Measurements from ENCODE around the gene MRGPRF.

The MRGPRF gene, protein sequence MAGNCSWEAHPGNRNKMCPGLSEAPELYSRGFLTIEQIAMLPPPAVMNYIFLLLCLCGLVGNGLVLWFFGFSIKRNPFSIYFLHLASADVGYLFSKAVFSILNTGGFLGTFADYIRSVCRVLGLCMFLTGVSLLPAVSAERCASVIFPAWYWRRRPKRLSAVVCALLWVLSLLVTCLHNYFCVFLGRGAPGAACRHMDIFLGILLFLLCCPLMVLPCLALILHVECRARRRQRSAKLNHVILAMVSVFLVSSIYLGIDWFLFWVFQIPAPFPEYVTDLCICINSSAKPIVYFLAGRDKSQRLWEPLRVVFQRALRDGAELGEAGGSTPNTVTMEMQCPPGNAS

DNA sequence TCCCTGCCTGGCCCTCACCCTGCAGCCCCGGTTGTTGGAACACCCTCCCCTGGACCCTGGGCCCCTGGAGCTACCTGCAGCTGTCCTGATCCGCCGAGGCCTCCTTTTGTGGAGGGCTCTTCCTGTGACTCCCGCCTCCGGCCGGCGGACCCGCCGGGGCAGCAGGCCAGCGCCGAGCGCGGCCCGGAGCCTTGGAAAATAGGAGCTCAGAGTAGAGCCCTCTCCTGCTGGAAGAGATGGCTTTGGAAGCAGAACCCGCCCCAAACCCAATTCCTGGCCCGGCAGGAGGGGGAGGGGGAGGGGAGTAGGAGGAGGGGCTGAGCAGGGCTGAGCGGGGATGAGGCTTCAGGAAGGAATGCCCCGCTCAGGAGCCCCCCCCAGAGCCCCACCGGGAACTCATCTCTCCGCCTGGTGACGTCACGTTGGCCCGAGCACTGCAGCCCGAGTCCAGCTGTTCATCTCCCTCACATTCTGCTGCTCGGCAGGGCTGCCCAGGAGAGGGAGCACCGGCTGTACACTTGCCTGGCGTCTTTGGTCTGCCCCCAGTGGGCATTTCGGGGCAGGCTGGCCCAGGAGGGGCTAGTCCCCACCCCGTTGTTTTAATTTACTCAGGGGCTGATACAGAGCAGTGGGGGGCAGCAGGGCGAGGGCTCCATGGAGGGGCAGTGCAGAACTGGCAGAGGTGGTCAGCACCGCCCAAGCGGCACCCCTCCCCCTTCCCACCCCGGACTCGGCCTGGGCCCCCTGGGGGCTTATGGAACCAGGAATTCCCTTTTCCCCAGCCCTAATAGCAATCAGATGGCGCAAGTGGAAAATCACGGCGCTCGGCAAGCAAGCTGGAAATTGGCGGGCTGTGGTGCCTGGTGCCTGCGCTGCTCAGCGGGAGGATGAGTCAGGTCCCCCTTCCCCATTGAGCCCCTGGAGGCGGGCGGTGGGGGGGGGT is at the start of gene MRGPRF:
Gene MRGPRF, minus strand, starts transcription at position 238 of the 943 bp plus-strand sequence. CDS start 3,345 bp downstream, outside the sequence.
- H3K27ac ChIP-seq, result peak within 1 kb of the TSS; percentile 95
- DNase-seq (ENCODE audit: low spot score), result no peak
- TF ChIP-seq, protein P1, sequence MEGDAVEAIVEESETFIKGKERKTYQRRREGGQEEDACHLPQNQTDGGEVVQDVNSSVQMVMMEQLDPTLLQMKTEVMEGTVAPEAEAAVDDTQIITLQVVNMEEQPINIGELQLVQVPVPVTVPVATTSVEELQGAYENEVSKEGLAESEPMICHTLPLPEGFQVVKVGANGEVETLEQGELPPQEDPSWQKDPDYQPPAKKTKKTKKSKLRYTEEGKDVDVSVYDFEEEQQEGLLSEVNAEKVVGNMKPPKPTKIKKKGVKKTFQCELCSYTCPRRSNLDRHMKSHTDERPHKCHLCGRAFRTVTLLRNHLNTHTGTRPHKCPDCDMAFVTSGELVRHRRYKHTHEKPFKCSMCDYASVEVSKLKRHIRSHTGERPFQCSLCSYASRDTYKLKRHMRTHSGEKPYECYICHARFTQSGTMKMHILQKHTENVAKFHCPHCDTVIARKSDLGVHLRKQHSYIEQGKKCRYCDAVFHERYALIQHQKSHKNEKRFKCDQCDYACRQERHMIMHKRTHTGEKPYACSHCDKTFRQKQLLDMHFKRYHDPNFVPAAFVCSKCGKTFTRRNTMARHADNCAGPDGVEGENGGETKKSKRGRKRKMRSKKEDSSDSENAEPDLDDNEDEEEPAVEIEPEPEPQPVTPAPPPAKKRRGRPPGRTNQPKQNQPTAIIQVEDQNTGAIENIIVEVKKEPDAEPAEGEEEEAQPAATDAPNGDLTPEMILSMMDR (conservative IDR thresholded peaks at IDR 0.05; ENCODE audit: low read depth), result 0 out of 2 replicates have a peak, but pooled peaks have one; percentile 8
- ChIA-PET POLR2A (ENCODE audit: low non-redundant PET) (interaction anchor here (0.5 kb wide), 1 partner anchor 74 kb away, joined by 3 read pairs; no protein-coding TSS in a partner anchor), CTCF (interaction anchor here (0.6 to 1.1 kb wide), 2 partner anchors 14 to 25 kb away, joined by 3 to 4 read pairs; no protein-coding TSS in a partner anchor)

DNA sequence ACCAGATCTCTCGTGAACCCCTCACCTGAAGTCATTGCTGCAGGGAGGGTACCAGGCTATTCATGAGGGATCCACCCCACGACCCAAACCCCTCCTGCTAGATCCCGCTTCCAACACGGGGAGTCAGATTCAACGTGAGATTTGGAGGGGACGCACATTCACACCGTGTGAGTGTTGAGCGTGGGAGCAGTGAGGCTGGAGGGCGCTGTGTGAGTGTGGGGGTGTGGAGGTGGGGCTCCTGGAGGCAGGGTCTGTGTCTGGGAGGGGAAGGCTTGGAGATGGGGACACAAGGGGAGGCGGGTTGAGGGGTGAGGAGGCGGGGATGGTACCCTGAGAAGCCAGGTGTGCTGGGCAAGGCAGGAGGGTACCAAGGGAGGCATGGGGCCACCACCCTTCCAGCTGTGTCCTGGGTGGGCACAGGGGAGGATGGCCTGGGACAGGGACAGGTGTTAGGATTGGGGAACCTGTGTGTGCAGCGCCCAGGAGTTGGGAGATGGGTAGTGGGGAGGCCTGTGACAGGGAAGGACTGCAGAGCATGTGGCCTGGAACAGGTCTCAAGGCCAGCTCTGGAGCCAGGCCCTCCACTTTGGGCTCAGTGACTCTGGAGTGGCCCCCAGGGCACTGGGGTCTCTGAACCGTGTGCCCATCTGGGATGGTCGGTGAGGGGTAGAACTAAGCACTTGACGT is 49.3 kb upstream of the MRGPRF start:
- DNase-seq (ENCODE audit: low spot score), result no peak
- TF ChIP-seq, protein P1 (conservative IDR thresholded peaks at IDR 0.05; ENCODE audit: low read depth), result no peak
- no peak overlapping the region for H3K27ac ChIP-seq
- POLR2A ChIA-PET (ENCODE audit: low non-redundant PET), result no interaction called here
- CTCF ChIA-PET, result no interaction called here

DNA sequence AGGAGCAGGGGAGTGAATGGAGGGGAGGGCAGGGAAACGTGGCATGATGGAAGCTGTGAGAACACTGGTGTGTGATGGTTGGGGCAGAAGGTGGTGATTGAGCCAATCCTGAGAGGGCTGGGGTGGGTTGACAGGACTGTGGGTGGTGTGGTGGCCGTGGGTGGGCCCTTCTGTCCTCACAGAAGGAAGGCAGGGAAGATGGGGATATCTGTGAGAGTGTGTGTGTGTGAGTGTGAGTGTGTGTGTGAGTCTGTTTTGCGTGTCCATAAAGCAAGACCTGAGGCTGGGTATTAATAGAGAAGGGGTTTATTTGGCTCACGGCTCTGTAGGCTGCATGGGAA is 48.6 kb upstream of the MRGPRF start:
- no peak overlapping the region for H3K27ac ChIP-seq
- ChIA-PET POLR2A (ENCODE audit: low non-redundant PET) (no interaction called here), CTCF (no interaction called here)
- TF ChIP-seq, protein P1 (conservative IDR thresholded peaks at IDR 0.05; ENCODE audit: low read depth), result no peak
- DNase-seq (ENCODE audit: low spot score), result no peak

DNA sequence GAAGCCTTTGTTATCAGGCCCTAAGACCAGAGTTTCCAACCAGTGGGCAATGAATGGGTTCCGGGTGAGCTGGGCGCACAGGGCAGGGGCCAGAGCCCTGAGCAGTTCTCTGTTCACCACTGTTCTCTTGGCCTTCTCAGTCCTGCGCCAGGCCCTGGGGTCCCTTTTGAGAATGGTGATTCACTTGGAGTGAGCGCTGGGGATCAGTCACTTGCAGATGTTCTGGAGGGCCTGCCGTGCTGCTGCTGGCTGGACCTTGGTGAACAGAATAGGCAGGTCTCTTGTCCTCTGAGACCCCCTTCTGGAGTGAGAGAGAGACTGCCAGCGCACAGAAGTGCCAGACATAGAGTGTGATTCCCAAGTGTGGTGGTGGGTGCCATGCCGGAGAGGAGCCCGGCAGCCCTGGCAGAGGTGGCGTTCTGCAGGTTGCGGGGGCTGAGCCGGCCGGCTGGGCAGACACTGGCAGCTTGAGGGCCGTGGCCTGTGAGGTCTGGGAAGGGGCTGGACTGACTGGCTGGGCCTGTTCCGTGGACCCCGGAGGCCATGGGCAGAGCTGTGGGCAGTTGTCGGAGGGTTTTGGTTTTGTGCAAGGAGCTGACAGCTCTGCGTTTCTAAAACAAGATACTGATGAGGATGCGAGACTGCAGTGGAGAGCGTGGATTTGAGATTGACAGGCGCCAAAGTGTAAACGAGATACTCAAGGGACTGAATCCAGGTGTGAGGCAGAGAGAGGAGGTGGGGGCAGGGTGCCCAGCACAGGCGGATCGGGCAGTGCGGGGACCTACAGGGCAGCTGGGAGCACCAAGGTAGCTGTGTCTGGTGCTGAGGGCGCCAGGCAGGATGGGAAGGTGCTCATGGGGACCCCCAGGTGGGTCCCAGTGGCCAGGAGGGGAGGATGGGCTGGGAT is 48.0 kb upstream of the MRGPRF start:
- TF ChIP-seq, protein P1 (conservative IDR thresholded peaks at IDR 0.05; ENCODE audit: low read depth), result no peak
- H3K27ac ChIP-seq, result no peak overlapping the region
- ChIA-PET CTCF (no interaction called here), POLR2A (ENCODE audit: low non-redundant PET) (no interaction called here)
- no peak for DNase-seq (ENCODE audit: low spot score)

DNA sequence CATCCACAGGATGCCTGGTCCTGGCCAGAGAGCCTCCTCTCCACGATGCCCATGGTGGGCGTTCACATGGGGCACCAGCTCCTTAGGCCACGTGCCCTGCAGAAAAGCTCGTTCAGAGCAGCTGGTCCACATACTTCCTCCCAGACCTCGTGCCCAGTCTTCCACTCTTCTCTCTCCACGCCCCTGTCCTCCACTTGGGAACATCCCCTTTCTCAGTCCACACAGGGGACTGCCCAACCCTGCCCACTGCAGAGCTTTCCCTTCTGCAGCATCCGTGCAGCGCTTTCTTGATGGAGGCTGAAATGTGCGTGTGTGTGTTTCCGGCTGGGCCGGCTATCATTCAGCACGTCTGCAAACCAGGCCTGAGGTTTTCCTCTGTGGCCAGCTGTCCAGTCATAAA is 46.9 kb upstream of the MRGPRF start:
- TF ChIP-seq, protein P1 (conservative IDR thresholded peaks at IDR 0.05; ENCODE audit: low read depth), result no peak
- no peak for DNase-seq (ENCODE audit: low spot score)
- ChIA-PET POLR2A (ENCODE audit: low non-redundant PET) (no interaction called here), CTCF (interaction anchor here (0.6 kb wide), 1 partner anchor 9 kb away, joined by 3 read pairs; no protein-coding TSS in a partner anchor)
- H3K27ac ChIP-seq, result no peak overlapping the region
